OCI-LY7 (cell line): Measurements from ENCODE around the gene SEMA7A. TPM values are rescaled to one million over a fixed set of nuclear protein-coding genes. Genes with fewer than 3 reads are reported as not detected.

ENCODE experiments used
- BruUV-seq: library from RNA; stranded (reverse); fragments of 400-500 nt; replicated peaks from 2 replicates; lab custom pipeline; 2021; lab: Mats Ljungman, UMichigan
- CTCF ChIA-PET: fragments of 300-600 bp; sonication (Branson Sonifier 250); formaldehyde crosslinking; loops from one replicate; lab custom pipeline; 2022; ENCODE audit warnings: antibody characterized with exemption; ENCODE audit not compliant: unreplicated experiment; lab: Charles Lee
- POLR2A ChIA-PET: fragments of 300-600 bp; sonication (Branson Sonifier 250); formaldehyde crosslinking; loops from one replicate; lab custom pipeline; 2022; ENCODE audit warnings: antibody characterized with exemption; lab: Charles Lee
- DNase-seq: peaks from one replicate; pipeline ENCODE4 v3.0.0-alpha.2; 2015; ENCODE audit warnings: low spot score
- H2AFZ ChIP-seq: fragments of 200-600 bp; sonication (generic), shearing (Covaris generic); 2 replicates; pipeline ENCODE4 v1.6.1; 2014; ENCODE audit warnings: mild to moderate bottlenecking, antibody characterized with exemption, low read length, moderate library complexity
- H3K27ac ChIP-seq: fragments of 200-600 bp; sonication (generic); 2 replicates; pipeline ENCODE4 v1.5.1; 2014; ENCODE audit warnings: mixed run types, low read depth, mild to moderate bottlenecking, moderate library complexity, low read length, inconsistent platforms; ENCODE audit not compliant: poor library complexity, severe bottlenecking
- H3K36me3 ChIP-seq: fragments of 200-600 bp; sonication (generic); 2 replicates; pipeline ENCODE4 v1.6.1; 2014; ENCODE audit warnings: mild to moderate bottlenecking, antibody characterized with exemption, low read length, moderate library complexity, mixed read lengths; ENCODE audit not compliant: insufficient read depth
- H3K4me1 ChIP-seq: fragments of 200-600 bp; sonication (generic); 2 replicates; pipeline ENCODE4 v1.5.1; 2014; ENCODE audit warnings: mild to moderate bottlenecking, low read length; ENCODE audit not compliant: insufficient read depth, poor library complexity, severe bottlenecking
- H3K4me2 ChIP-seq: fragments of 200-600 bp; sonication (generic); 2 replicates; pipeline ENCODE4 v1.6.1; 2014; ENCODE audit warnings: mild to moderate bottlenecking, low read length
- H3K4me3 ChIP-seq: fragments of 200-600 bp; sonication (generic); 2 replicates; pipeline ENCODE4 v1.5.1; 2014; ENCODE audit warnings: mild to moderate bottlenecking, low read depth, low read length; ENCODE audit not compliant: poor library complexity, severe bottlenecking
- H3K79me2 ChIP-seq: fragments of 200-600 bp; sonication (generic); 2 replicates; pipeline ENCODE4 v1.6.1; 2016; ENCODE audit warnings: low read depth, mild to moderate bottlenecking, low read length, moderate library complexity, mixed read lengths; ENCODE audit not compliant: insufficient read depth
- H3K9me2 ChIP-seq: fragments of 200-600 bp; sonication (generic); 2 replicates; pipeline ENCODE4 v1.6.1; 2016; ENCODE audit warnings: mild to moderate bottlenecking, low read length, mixed read lengths; ENCODE audit not compliant: insufficient read depth
- H3K9me3 ChIP-seq: fragments of 200-600 bp; sonication (generic); 2 replicates; pipeline ENCODE4 v1.6.1; 2014; ENCODE audit warnings: mild to moderate bottlenecking, mixed run types, low read length, mixed read lengths
- H4K20me1 ChIP-seq: fragments of 200-600 bp; sonication (generic); 2 replicates; pipeline ENCODE4 v1.6.1; 2014; ENCODE audit warnings: mild to moderate bottlenecking, antibody characterized with exemption, low read length, moderate library complexity, mixed read lengths; ENCODE audit not compliant: insufficient read depth
- EZH2phosphoT487 ChIP-seq: fragments of 200-600 bp; sonication (generic); IDR thresholded peaks from 2 replicates; pipeline ENCODE4 v1.6.1; 2018; ENCODE audit warnings: low read depth, borderline replicate concordance, mild to moderate bottlenecking, mixed run types, antibody characterized with exemption, low read length, moderate library complexity, mixed read lengths
- intact Hi-C: fragments of 100-400 bp; cut with micrococcal nuclease; formaldehyde crosslinking; loops from one replicate; pipeline ENCODE4 v1.10.0; 2022; ENCODE audit not compliant: unreplicated experiment
- total RNA-seq, 2 experiments: library from RNA; depleted of rRNA in 1 of 2; stranded (reverse); fragments of >200 nt in 1 of 2; shearing (Covaris generic) in 1 of 2; gene quantifications; 2 replicates each; pipeline ENCODE4 v1.2.3, GENCODE V29; 2014 to 2022
- TF ChIP-seq, protein P1 (sequence below): fragments of 200-600 bp; sonication (generic); conservative IDR thresholded peaks from 2 replicates; pipeline ENCODE4 v1.5.1; 2014; ENCODE audit warnings: mild to moderate bottlenecking, antibody characterized with exemption, low read length, moderate library complexity, mixed read lengths

The SEMA7A gene
- total RNA-seq, 2 experiments from 2014 or later: 0.06 to 1.0 TPM

DNA sequence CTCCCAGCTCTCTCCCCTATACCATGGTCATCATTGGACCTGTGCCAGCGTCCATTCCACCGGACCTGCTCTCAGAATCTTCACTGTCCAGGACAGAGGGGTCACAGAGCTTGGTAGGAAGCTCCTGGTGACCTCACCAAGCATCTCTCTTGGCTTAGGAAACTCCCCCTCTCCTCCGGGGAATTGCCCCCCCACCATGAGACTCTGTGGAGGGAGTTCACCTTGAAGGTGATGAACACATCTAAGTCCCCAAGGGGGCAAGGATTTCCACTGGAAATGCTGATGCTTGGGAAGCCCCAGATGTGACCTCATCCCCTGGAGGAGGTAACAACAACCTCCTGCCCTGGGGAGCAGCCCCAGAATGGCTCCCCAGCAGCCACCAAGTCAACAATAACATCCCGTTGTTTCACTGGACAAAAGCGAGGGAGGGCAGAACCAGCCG, 3.2 kb downstream of the SEMA7A start:
- Histone ChIP-seq H4K20me1 (no peaks in the 10 kb centered on the region), H3K27ac (no peak overlapping the region), H3K4me1 (peaks cover 44% of the 10 kb centered on the region), H3K9me2 (no peaks in the 10 kb centered on the region), H2AFZ (no peak overlapping the region), H3K9me3 (no peaks in the 10 kb centered on the region), H3K4me3 (no peak overlapping the region), H3K79me2 (no peaks in the 10 kb centered on the region), H3K4me2 (no peak overlapping the region), H3K36me3 (no peaks in the 10 kb centered on the region)
- TF ChIP-seq EZH2phosphoT487: no peak
- TF ChIP-seq, protein P1, sequence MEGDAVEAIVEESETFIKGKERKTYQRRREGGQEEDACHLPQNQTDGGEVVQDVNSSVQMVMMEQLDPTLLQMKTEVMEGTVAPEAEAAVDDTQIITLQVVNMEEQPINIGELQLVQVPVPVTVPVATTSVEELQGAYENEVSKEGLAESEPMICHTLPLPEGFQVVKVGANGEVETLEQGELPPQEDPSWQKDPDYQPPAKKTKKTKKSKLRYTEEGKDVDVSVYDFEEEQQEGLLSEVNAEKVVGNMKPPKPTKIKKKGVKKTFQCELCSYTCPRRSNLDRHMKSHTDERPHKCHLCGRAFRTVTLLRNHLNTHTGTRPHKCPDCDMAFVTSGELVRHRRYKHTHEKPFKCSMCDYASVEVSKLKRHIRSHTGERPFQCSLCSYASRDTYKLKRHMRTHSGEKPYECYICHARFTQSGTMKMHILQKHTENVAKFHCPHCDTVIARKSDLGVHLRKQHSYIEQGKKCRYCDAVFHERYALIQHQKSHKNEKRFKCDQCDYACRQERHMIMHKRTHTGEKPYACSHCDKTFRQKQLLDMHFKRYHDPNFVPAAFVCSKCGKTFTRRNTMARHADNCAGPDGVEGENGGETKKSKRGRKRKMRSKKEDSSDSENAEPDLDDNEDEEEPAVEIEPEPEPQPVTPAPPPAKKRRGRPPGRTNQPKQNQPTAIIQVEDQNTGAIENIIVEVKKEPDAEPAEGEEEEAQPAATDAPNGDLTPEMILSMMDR: no peak
- intact Hi-C loops: no loop called here
- ChIA-PET CTCF (no interaction called here), POLR2A (interaction anchor here (0.5 to 1.2 kb wide), 2 partner anchors 19 to 27 kb away, joined by 3 to 4 read pairs; no protein-coding TSS in a partner anchor)
- BruUV-seq: no TSS peak
- no peak for DNase-seq

DNA sequence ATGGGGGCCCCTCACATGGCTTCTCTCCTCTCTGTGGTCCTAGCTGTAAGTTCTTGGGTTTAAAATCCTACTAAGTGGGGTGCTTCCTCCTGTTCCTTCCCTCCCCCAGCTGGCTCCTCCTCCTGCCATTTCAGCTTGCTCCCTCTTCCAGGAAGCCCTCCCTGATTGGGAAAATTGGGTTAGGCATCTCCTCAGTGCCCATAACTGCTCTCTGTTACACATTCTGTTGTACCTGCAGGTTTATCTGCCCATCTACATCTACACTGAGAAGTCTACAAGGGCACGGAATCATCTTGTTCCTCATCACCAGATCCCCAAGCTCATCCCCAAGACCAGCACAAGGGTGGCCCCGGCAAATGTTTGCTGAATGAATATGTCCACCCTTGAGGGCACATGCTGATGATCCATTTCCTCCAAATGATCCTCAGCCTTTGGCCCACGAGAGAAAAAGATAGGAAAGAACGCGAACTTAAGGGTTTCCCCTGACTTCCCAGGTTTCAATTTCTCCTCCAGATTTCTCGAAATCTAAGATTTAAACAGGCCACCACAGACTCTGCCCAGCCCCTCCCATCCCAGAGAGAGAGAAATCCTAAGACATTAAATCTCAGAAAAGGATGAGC, 3.9 kb downstream of the SEMA7A start:
- BruUV-seq: no TSS peak
- no peaks in the 10 kb centered on the region for H4K20me1 ChIP-seq
- TF ChIP-seq, protein P1: no peak
- TF ChIP-seq EZH2phosphoT487: no peak
- H3K4me3 ChIP-seq: no peak overlapping the region
- H3K9me3 ChIP-seq: no peaks in the 10 kb centered on the region
- no peak overlapping the region for H2AFZ ChIP-seq
- no peak overlapping the region for H3K27ac ChIP-seq
- ChIA-PET CTCF (interaction anchor here (0.9 kb wide), 1 partner anchor 27 kb away, joined by 4 read pairs; no protein-coding TSS in a partner anchor), POLR2A (interaction anchor here (1.2 kb wide), 1 partner anchor 26 kb away, joined by 4 read pairs; no protein-coding TSS in a partner anchor)
- H3K9me2 ChIP-seq: no peaks in the 10 kb centered on the region
- no peaks in the 10 kb centered on the region for H3K36me3 ChIP-seq
- no peak overlapping the region for H3K4me2 ChIP-seq
- no peak for DNase-seq
- no peaks in the 10 kb centered on the region for H3K79me2 ChIP-seq
- intact Hi-C loops: no loop called here
- peaks cover 50% of the 10 kb centered on the region for H3K4me1 ChIP-seq
